ENCODE results near the gene NPAS1. TPM values are rescaled to one million over a fixed set of nuclear protein-coding genes. Genes with fewer than 3 reads are reported as not detected.

Gene NPAS1
- total and polyA plus RNA-seq, 2 of the 13 experiments (the other 11 are each of a cell fraction or from before 2014, with no cell fraction given): 0.35 to 2.9 TPM

DNA sequence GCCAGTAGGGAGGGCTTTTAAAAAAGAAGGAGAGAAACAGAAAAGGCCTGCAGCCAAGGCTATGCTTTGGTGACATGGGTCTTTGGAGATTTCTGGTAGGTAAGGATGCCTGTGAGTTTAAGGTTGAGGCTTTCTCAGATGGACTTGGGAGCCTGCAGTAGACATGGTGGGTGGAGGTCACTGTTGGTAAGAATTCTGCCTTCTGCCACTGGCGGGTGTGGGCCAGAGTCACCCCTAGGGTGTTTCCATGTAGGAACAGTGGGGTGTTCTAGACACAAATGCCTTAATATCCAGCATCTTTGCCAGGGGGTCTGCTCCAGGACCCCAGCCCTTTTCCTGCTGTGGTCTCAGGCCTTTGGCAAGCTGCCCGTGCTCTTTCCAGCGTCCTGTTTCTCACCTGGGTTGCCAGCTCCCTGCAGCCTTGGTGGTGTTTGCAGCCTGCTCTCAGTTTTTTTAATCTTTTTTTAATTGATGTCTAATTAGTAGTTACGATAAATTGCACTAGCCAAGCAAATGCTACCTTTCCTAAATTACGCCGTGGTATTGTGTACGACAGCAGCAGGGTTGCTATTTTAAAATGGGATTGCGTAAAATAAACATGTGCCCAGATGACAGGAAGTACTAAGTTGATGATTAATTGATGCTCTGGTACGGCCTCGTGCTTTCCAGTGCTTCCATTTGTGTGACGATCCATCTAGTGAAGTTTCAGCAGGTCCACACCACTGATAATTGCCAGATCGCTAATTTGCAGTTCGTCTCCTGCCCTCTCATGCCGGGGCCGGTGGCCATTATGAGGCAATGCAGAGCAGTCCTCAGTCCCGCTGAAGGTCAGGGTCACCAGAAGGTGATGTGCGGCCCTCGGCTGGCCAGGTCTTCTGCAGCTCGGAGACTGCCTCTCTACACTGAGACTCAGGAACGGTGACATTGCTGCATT lies 35.3 kb upstream of the NPAS1 start (continued):
- TF ChIP-seq IKZF4 (CRISPR knock-in tag; IDR thresholded peaks at IDR 0.05; ENCODE audit: borderline replicate concordance, low read depth, not compliant biosample characterization) (no peak), ZNF136 (CRISPR knock-in tag; IDR thresholded peaks at IDR 0.05; ENCODE audit: low read depth) (peak; percentile 69; the same call in 1 of the 2 replicates), ELF3 (CRISPR knock-in tag; IDR thresholded peaks at IDR 0.05) (peak; percentile 76), ZNF20 (CRISPR knock-in tag; IDR thresholded peaks at IDR 0.05) (no peak), EEA1 (CRISPR knock-in tag; IDR thresholded peaks at IDR 0.05; ENCODE audit: borderline replicate concordance) (no peak), HES4 (CRISPR knock-in tag; IDR thresholded peaks at IDR 0.05; ENCODE audit: borderline replicate concordance) (no peak), TEAD2 (CRISPR knock-in tag; IDR thresholded peaks at IDR 0.05) (no peak), FOXC1 (CRISPR knock-in tag; IDR thresholded peaks at IDR 0.05; ENCODE audit: borderline replicate concordance) (peak; percentile 30; the same call in 1 of the 2 replicates), ZNF746 (CRISPR knock-in tag; IDR thresholded peaks at IDR 0.05) (peak; percentile 64; the same call in 1 of the 2 replicates), RFXANK (CRISPR knock-in tag; IDR thresholded peaks at IDR 0.05) (peak; percentile 74; the same call in 1 of the 2 replicates), MATR3 (CRISPR knock-in tag; IDR thresholded peaks at IDR 0.05) (no peak)
- TF ChIP-seq, protein P1, sequence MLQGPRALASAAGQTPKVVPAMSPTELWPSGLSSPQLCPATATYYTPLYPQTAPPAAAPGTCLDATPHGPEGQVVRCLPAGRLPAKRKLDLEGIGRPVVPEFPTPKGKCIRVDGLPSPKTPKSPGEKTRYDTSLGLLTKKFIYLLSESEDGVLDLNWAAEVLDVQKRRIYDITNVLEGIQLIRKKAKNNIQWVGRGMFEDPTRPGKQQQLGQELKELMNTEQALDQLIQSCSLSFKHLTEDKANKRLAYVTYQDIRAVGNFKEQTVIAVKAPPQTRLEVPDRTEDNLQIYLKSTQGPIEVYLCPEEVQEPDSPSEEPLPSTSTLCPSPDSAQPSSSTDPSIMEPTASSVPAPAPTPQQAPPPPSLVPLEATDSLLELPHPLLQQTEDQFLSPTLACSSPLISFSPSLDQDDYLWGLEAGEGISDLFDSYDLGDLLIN (CRISPR knock-in tag; IDR thresholded peaks at IDR 0.05; ENCODE audit: borderline replicate concordance): 0 out of 2 replicates have a peak, but pooled peaks have one; percentile 21
- TF ChIP-seq, protein P2, sequence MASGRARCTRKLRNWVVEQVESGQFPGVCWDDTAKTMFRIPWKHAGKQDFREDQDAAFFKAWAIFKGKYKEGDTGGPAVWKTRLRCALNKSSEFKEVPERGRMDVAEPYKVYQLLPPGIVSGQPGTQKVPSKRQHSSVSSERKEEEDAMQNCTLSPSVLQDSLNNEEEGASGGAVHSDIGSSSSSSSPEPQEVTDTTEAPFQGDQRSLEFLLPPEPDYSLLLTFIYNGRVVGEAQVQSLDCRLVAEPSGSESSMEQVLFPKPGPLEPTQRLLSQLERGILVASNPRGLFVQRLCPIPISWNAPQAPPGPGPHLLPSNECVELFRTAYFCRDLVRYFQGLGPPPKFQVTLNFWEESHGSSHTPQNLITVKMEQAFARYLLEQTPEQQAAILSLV (CRISPR knock-in tag; IDR thresholded peaks at IDR 0.05; ENCODE audit: borderline replicate concordance): no peak; the same call in 1 of the 2 replicates
- TF ChIP-seq, protein P3, sequence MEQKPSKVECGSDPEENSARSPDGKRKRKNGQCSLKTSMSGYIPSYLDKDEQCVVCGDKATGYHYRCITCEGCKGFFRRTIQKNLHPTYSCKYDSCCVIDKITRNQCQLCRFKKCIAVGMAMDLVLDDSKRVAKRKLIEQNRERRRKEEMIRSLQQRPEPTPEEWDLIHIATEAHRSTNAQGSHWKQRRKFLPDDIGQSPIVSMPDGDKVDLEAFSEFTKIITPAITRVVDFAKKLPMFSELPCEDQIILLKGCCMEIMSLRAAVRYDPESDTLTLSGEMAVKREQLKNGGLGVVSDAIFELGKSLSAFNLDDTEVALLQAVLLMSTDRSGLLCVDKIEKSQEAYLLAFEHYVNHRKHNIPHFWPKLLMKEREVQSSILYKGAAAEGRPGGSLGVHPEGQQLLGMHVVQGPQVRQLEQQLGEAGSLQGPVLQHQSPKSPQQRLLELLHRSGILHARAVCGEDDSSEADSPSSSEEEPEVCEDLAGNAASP (CRISPR knock-in tag; IDR thresholded peaks at IDR 0.05; ENCODE audit: borderline replicate concordance): peak; percentile 76
- TF ChIP-seq, protein P4, sequence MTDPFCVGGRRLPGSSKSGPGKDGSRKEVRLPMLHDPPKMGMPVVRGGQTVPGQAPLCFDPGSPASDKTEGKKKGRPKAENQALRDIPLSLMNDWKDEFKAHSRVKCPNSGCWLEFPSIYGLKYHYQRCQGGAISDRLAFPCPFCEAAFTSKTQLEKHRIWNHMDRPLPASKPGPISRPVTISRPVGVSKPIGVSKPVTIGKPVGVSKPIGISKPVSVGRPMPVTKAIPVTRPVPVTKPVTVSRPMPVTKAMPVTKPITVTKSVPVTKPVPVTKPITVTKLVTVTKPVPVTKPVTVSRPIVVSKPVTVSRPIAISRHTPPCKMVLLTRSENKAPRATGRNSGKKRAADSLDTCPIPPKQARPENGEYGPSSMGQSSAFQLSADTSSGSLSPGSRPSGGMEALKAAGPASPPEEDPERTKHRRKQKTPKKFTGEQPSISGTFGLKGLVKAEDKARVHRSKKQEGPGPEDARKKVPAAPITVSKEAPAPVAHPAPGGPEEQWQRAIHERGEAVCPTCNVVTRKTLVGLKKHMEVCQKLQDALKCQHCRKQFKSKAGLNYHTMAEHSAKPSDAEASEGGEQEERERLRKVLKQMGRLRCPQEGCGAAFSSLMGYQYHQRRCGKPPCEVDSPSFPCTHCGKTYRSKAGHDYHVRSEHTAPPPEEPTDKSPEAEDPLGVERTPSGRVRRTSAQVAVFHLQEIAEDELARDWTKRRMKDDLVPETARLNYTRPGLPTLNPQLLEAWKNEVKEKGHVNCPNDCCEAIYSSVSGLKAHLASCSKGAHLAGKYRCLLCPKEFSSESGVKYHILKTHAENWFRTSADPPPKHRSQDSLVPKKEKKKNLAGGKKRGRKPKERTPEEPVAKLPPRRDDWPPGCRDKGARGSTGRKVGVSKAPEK (CRISPR knock-in tag; IDR thresholded peaks at IDR 0.05; ENCODE audit: borderline replicate concordance): no peak
- TF ChIP-seq, protein P5, sequence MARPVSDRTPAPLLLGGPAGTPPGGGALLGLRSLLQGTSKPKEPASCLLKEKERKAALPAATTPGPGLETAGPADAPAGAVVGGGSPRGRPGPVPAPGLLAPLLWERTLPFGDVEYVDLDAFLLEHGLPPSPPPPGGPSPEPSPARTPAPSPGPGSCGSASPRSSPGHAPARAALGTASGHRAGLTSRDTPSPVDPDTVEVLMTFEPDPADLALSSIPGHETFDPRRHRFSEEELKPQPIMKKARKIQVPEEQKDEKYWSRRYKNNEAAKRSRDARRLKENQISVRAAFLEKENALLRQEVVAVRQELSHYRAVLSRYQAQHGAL (CRISPR knock-in tag; IDR thresholded peaks at IDR 0.05; ENCODE audit: not compliant biosample characterization): no peak
- TF ChIP-seq, protein P6, sequence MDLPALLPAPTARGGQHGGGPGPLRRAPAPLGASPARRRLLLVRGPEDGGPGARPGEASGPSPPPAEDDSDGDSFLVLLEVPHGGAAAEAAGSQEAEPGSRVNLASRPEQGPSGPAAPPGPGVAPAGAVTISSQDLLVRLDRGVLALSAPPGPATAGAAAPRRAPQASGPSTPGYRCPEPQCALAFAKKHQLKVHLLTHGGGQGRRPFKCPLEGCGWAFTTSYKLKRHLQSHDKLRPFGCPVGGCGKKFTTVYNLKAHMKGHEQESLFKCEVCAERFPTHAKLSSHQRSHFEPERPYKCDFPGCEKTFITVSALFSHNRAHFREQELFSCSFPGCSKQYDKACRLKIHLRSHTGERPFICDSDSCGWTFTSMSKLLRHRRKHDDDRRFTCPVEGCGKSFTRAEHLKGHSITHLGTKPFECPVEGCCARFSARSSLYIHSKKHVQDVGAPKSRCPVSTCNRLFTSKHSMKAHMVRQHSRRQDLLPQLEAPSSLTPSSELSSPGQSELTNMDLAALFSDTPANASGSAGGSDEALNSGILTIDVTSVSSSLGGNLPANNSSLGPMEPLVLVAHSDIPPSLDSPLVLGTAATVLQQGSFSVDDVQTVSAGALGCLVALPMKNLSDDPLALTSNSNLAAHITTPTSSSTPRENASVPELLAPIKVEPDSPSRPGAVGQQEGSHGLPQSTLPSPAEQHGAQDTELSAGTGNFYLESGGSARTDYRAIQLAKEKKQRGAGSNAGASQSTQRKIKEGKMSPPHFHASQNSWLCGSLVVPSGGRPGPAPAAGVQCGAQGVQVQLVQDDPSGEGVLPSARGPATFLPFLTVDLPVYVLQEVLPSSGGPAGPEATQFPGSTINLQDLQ (CRISPR knock-in tag; IDR thresholded peaks at IDR 0.05): no peak
